Measurements from ENCODE around the gene LTK.
"Not testable (repeated sequence)": the region's sequence is repeated elsewhere in the genome, so short reads cannot be mapped to it uniquely, and the experiment has no call there.

LTK gene

GRCh38 chr15:41473418-41473817, 40.2 kb downstream of the LTK start:
- DNase-seq, result no peak

- not testable (repeated sequence) for DNase-seq
Observed at GRCh38 chr15:41469644-41470043, 44.0 kb downstream of the LTK start.

- DNase-seq, result no peak
Observed at GRCh38 chr15:41466711-41467110, 46.9 kb downstream of the LTK start.

- no peak for DNase-seq
Observed at GRCh38 chr15:41465822-41466421, 47.7 kb downstream of the LTK start.

- DNase-seq, result no peak
Observed at GRCh38 chr15:41464889-41465580, 48.6 kb downstream of the LTK start.

GRCh38 chr15:41462084-41462795, 51.4 kb downstream of the LTK start:
- DNase-seq, result no peak

Measured in activated gamma-delta T cell treated with Interleukin-2 at 50 U/mL for 16 hours (primary cell).